AG04450 (cell line): ENCODE measurements around the gene ALDH1A3. TPM values are rescaled to one million over a fixed set of nuclear protein-coding genes. Genes with fewer than 3 reads are reported as not detected.

ENCODE experiments used
- CTCF ChIA-PET: fragments of 300-600, 350-600 bp; formaldehyde crosslinking; extraction: SDS; loops from one replicate; lab custom pipeline; 2022; ENCODE audit warnings: antibody characterized with exemption, inconsistent platforms; lab: Charles Lee
- POLR2A ChIA-PET: fragments of 350-600 bp; formaldehyde crosslinking; extraction: SDS; loops from one replicate; lab custom pipeline; 2021; ENCODE audit warnings: antibody characterized with exemption, inconsistent platforms; lab: Yijun Ruan, JAX
- DNase-seq: peaks from one replicate; pipeline ENCODE4 v3.0.0-alpha.2; 2011; ENCODE audit warnings: low read depth, low spot score
- H3K27ac ChIP-seq: one replicate; pipeline ENCODE4 v1.5.1; 2012; ENCODE audit warnings: low read depth, low read length, control low read depth
- H3K27me3 ChIP-seq: one replicate; pipeline ENCODE4 v1.6.0; 2012; ENCODE audit warnings: low read length; ENCODE audit not compliant: control insufficient read depth, insufficient read depth
- H3K4me3 ChIP-seq: 2 replicates; pipeline ENCODE4 v1.5.1; 2011; ENCODE audit warnings: mild to moderate bottlenecking, low read depth, low read length, control low read depth
- H3K9me3 ChIP-seq: 2 replicates; pipeline ENCODE4 v1.5.1; 2012; ENCODE audit warnings: low read length; ENCODE audit not compliant: control insufficient read depth, insufficient read depth
- polyA plus RNA-seq: library from polyadenylated mRNA; depleted of rRNA; stranded (reverse); fragments of >200 nt; gene quantifications from 2 replicates; pipeline ENCODE4 v1.2.3, GENCODE V29; 2011
- TF ChIP-seq, protein P1 (sequence below): IDR thresholded peaks from 2 replicates; pipeline ENCODE4 v1.5.1; 2011; ENCODE audit warnings: low read depth, low read length, control low read depth, inconsistent platforms

ALDH1A3 gene
- polyA plus RNA-seq, 1 experiment, result 20.6 TPM

GRCh38 chr15:100947760-100948429, 68.3 kb downstream of the ALDH1A3 start:
- CTCF ChIA-PET, result interaction anchor here (1.0 to 2.2 kb wide), 2 partner anchors 59 to 60 kb away, joined by 3 to 13 read pairs; no protein-coding TSS in a partner anchor
- TF ChIP-seq, protein P1, sequence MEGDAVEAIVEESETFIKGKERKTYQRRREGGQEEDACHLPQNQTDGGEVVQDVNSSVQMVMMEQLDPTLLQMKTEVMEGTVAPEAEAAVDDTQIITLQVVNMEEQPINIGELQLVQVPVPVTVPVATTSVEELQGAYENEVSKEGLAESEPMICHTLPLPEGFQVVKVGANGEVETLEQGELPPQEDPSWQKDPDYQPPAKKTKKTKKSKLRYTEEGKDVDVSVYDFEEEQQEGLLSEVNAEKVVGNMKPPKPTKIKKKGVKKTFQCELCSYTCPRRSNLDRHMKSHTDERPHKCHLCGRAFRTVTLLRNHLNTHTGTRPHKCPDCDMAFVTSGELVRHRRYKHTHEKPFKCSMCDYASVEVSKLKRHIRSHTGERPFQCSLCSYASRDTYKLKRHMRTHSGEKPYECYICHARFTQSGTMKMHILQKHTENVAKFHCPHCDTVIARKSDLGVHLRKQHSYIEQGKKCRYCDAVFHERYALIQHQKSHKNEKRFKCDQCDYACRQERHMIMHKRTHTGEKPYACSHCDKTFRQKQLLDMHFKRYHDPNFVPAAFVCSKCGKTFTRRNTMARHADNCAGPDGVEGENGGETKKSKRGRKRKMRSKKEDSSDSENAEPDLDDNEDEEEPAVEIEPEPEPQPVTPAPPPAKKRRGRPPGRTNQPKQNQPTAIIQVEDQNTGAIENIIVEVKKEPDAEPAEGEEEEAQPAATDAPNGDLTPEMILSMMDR, result no peak
- no peaks in the 10 kb centered on the region for H3K27me3 ChIP-seq
- peaks cover 4% of the 10 kb centered on the region; the same call in 1 of the 2 replicates for H3K9me3 ChIP-seq
- no peak overlapping the region for H3K4me3 ChIP-seq
- POLR2A ChIA-PET, result no interaction called here
- H3K27ac ChIP-seq, result peak overlapping the region; percentile 68
- DNase-seq, result no peak

GRCh38 chr15:100948430-100948762, 68.8 kb downstream of the ALDH1A3 start:
- no peak overlapping the region for H3K4me3 ChIP-seq
- CTCF ChIA-PET, result interaction anchor here (1.0 to 2.2 kb wide), 2 partner anchors 58 to 60 kb away, joined by 3 to 13 read pairs; no protein-coding TSS in a partner anchor
- no peaks in the 10 kb centered on the region for H3K27me3 ChIP-seq
- no peak for DNase-seq
- POLR2A ChIA-PET, result no interaction called here
- H3K27ac ChIP-seq, result peak overlapping the region; percentile 68
- TF ChIP-seq, protein P1, result no peak
- peaks cover 4% of the 10 kb centered on the region; the same call in 1 of the 2 replicates for H3K9me3 ChIP-seq

DNA sequence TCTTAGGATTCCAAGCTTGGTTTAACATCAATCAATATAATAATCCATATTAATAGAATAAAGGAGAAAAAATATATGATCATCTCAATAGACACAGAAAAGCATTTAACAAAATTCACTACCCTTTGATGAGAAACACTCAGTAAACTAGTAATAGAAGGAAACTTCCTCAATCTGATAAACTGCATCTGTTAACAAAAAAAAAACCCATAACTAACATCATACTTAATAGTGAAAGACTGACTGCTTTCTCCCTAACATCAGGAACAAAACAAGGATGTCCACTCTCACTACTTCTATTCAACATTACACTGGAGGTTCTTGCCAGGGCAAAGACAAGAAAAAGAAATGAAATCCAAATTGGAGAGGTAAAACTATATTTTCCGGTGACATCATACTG, 70.1 kb downstream of the ALDH1A3 start:
- Histone ChIP-seq H3K27me3 (no peaks in the 10 kb centered on the region), H3K9me3 (peaks cover 4% of the 10 kb centered on the region; the same call in 1 of the 2 replicates), H3K4me3 (no peak overlapping the region), H3K27ac (no peak overlapping the region)
- DNase-seq, result no peak
- ChIA-PET CTCF (no interaction called here), POLR2A (no interaction called here)
- TF ChIP-seq, protein P1, result no peak

DNA sequence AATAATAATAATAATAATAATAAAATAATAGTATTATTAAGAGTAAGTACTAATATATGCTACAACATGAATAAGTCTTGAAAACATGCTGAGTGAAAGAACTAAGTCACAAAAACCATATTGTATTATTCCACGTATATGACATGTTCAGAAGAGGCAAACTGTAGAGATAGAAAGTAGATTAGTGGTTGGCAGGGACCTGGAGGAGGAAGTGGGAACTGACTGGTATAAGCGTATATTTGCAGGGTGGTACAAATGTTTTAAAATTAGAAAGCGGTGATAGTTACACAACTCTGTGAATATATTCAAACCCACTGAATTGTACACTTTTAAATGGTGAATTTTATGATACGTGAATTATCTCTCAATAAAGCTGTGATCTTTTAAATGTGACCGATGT, 72.3 kb downstream of the ALDH1A3 start:
- Histone ChIP-seq H3K4me3 (no peak overlapping the region), H3K27ac (no peak overlapping the region), H3K9me3 (peaks cover 4% of the 10 kb centered on the region; the same call in 1 of the 2 replicates), H3K27me3 (no peaks in the 10 kb centered on the region)
- POLR2A ChIA-PET, result no interaction called here
- DNase-seq, result no peak
- CTCF ChIA-PET, result interaction anchor here (0.6 kb wide), 1 partner anchor 57 kb away, joined by 3 read pairs; no protein-coding TSS in a partner anchor
- TF ChIP-seq, protein P1, result no peak

- POLR2A ChIA-PET, result no interaction called here
- no peak for DNase-seq
- Histone ChIP-seq H3K27ac (no peak overlapping the region), H3K9me3 (peaks cover 4% of the 10 kb centered on the region; the same call in 1 of the 2 replicates), H3K27me3 (no peaks in the 10 kb centered on the region), H3K4me3 (no peak overlapping the region)
- CTCF ChIA-PET, result no interaction called here
- TF ChIP-seq, protein P1, result no peak
Measured at GRCh38 chr15:100952566-100952965, 72.9 kb downstream of the ALDH1A3 start.
